ENCODE results near the gene NAT10.

GRCh38 chr11:34181856-34182405, 76.5 kb downstream of the NAT10 start:
- TF ChIP-seq POLR2A (IDR thresholded peaks at IDR 0.05; ENCODE audit: low read depth, low read length) (no peak), POLR2AphosphoS5 (IDR thresholded peaks at IDR 0.05; ENCODE audit: low read depth, low read length) (no peak), TAF1 (IDR thresholded peaks at IDR 0.05; ENCODE audit: borderline replicate concordance, low read depth, low read length) (no peak)

All from GM12892 (cell line).